GM12801 (cell line): Measurements from ENCODE around the gene OR8S1.

Experiments used
- CTCF ChIP-seq: IDR thresholded peaks from one replicate; pipeline ENCODE4 v1.5.1; 2011; ENCODE audit warnings: control low read depth; ENCODE audit not compliant: insufficient read length; ENCODE audit errors: extremely low read depth

Gene OR8S1

GRCh38 chr12:48545833-48546469 lies 20.5 kb downstream of the OR8S1 start:
- no peak for TF ChIP-seq CTCF

GRCh38 chr12:48556631-48557030 lies 31.2 kb downstream of the OR8S1 start:
- TF ChIP-seq CTCF = no peak

GRCh38 chr12:48557919-48558318 lies 32.5 kb downstream of the OR8S1 start:
- TF ChIP-seq CTCF = no peak

GRCh38 chr12:48567731-48568130 lies 42.3 kb downstream of the OR8S1 start:
- no peak for TF ChIP-seq CTCF

GRCh38 chr12:48569946-48570345 lies 44.5 kb downstream of the OR8S1 start, which contains the start of gene LALBA:
Gene LALBA, minus strand, starts transcription at chr12:48570046. Its CDS starts 26 bp downstream, at chr12:48570020.
- TF ChIP-seq CTCF = no peak

- TF ChIP-seq CTCF = no peak
Measured at GRCh38 chr12:48572326-48572725, 46.9 kb downstream of the OR8S1 start.
